WTC11 (cell line): ENCODE measurements around the gene GDPD2. TPM values are rescaled to one million over a fixed set of nuclear protein-coding genes. Genes with fewer than 3 reads are reported as not detected.

Source experiments
- ATAC-seq: fragments of 200-7000 bp; cut with Tn5 transposase; 2 replicates; pipeline ENCODE4 v1.10.0; 2021; ENCODE audit warnings: mild to moderate bottlenecking, moderate library complexity
- CTCF ChIA-PET: fragments of 300-600 bp; sonication (Branson Sonifier 250); formaldehyde crosslinking; loops from one replicate; lab custom pipeline; 2021; ENCODE audit warnings: antibody characterized with exemption; lab: Charles Lee
- POLR2A ChIA-PET: fragments of 350-600 bp; sonication (Branson Sonifier 250); formaldehyde crosslinking; loops from one replicate; lab custom pipeline; 2021; ENCODE audit warnings: antibody characterized with exemption; lab: Charles Lee
- DNase-seq: peaks from one replicate; pipeline ENCODE4 v3.0.0; 2021; ENCODE audit warnings: low spot score
- H3K27ac Mint-ChIP-seq: 2 replicates; pipeline ENCODE4 v1.8.0; 2021; ENCODE audit warnings: mixed read lengths
- H3K27me3 Mint-ChIP-seq: 2 replicates; pipeline ENCODE4 v1.8.0; 2021; ENCODE audit warnings: low read depth, mild to moderate bottlenecking, moderate library complexity, mixed read lengths
- H3K36me3 Mint-ChIP-seq: 2 replicates; pipeline ENCODE4 v1.8.0; 2021; ENCODE audit warnings: mixed read lengths
- H3K4me1 Mint-ChIP-seq: 2 replicates; pipeline ENCODE4 v1.8.0; 2022; ENCODE audit warnings: mixed read lengths
- H3K4me3 Mint-ChIP-seq: 2 replicates; pipeline ENCODE4 v1.8.0; 2021; ENCODE audit warnings: mild to moderate bottlenecking, moderate library complexity, mixed read lengths
- H3K9me3 Mint-ChIP-seq: 2 replicates; pipeline ENCODE4 v1.8.0; 2021; ENCODE audit warnings: mixed read lengths
- CBFB ChIP-seq: sonication (generic); formaldehyde crosslinking; IDR thresholded peaks from 2 replicates; pipeline ENCODE4 v1.8.1; 2022; ENCODE audit warnings: mild to moderate bottlenecking, low read depth, missing genetic modification reagents
- CREM ChIP-seq: sonication (generic); formaldehyde crosslinking; IDR thresholded peaks from 2 replicates; pipeline ENCODE4 v1.8.1; 2022; ENCODE audit warnings: mild to moderate bottlenecking, missing genetic modification reagents, moderate library complexity
- ELF4 ChIP-seq: sonication (generic); formaldehyde crosslinking; IDR thresholded peaks from 2 replicates; pipeline ENCODE4 v1.8.1; 2022; ENCODE audit warnings: low read depth, mild to moderate bottlenecking, moderate library complexity, missing genetic modification reagents
- EMX1 ChIP-seq: fragments of 250-450 bp; sonication (Bioruptor Pico); IDR thresholded peaks from 2 replicates; pipeline ENCODE4 v1.8.0; 2021; ENCODE audit warnings: mild to moderate bottlenecking
- ESRRA ChIP-seq: sonication (generic); formaldehyde crosslinking; IDR thresholded peaks from 2 replicates; pipeline ENCODE4 v1.8.1; 2022; ENCODE audit warnings: mild to moderate bottlenecking, missing genetic modification reagents, borderline replicate concordance
- GABPB1 ChIP-seq: sonication (generic); formaldehyde crosslinking; IDR thresholded peaks from 2 replicates; pipeline ENCODE4 v1.8.1; 2023; ENCODE audit warnings: mild to moderate bottlenecking, missing genetic modification reagents
- GTF2I ChIP-seq: fragments of 250-450 bp; sonication (Bioruptor Pico); conservative IDR thresholded peaks from 2 replicates; pipeline ENCODE4 v1.4.0; 2021; ENCODE audit warnings: mild to moderate bottlenecking
- MXD4 ChIP-seq: fragments of 250-450 bp; sonication (Bioruptor Pico); IDR thresholded peaks from 2 replicates; pipeline ENCODE4 v1.8.0; 2021; ENCODE audit warnings: mild to moderate bottlenecking, moderate library complexity, borderline replicate concordance
- NFATC4 ChIP-seq: fragments of 250-450 bp; sonication (Bioruptor Pico); IDR thresholded peaks from 2 replicates; pipeline ENCODE4 v1.9.0; 2021; ENCODE audit warnings: mild to moderate bottlenecking
- SP1 ChIP-seq: sonication (generic); formaldehyde crosslinking; conservative IDR thresholded peaks from 2 replicates; pipeline ENCODE4 v1.8.1; 2022; ENCODE audit warnings: missing genetic modification reagents
- TEAD1 ChIP-seq: sonication (generic); formaldehyde crosslinking; IDR thresholded peaks from 2 replicates; pipeline ENCODE4 v1.8.0; 2022; ENCODE audit warnings: mild to moderate bottlenecking, missing genetic modification reagents
- ZNF138 ChIP-seq: sonication (generic); formaldehyde crosslinking; conservative IDR thresholded peaks from 2 replicates; pipeline ENCODE4 v1.8.1; 2022; ENCODE audit warnings: mild to moderate bottlenecking, moderate library complexity, missing genetic modification reagents
- total RNA-seq: library from RNA; stranded (reverse); gene quantifications from 3 replicates; pipeline ENCODE4 v1.2.3, GENCODE V29; 2021
- TF ChIP-seq, protein P1 (sequence below): fragments of 250-450 bp; sonication (Bioruptor Pico); IDR thresholded peaks from 2 replicates; pipeline ENCODE4 v1.9.0; 2021; ENCODE audit warnings: moderate library complexity, mild to moderate bottlenecking, inconsistent platforms, borderline replicate concordance
- TF ChIP-seq, protein P2 (sequence below): sonication (generic); formaldehyde crosslinking; IDR thresholded peaks from 2 replicates; pipeline ENCODE4 v1.8.0; 2022; ENCODE audit warnings: mild to moderate bottlenecking, missing genetic modification reagents
- TF ChIP-seq, protein P3 (sequence below): sonication (generic); formaldehyde crosslinking; IDR thresholded peaks from 2 replicates; pipeline ENCODE4 v1.8.0; 2023; ENCODE audit warnings: missing genetic modification reagents, mild to moderate bottlenecking, borderline replicate concordance
- TF ChIP-seq, protein P4 (sequence below): fragments of 200-600 bp; IDR thresholded peaks from 2 replicates; pipeline ENCODE4 v1.8.0; 2022; ENCODE audit warnings: antibody characterized with exemption
- TF ChIP-seq, protein P5 (sequence below): sonication (generic); formaldehyde crosslinking; IDR thresholded peaks from 2 replicates; pipeline ENCODE4 v1.8.1; 2023; ENCODE audit warnings: mild to moderate bottlenecking, moderate library complexity, missing genetic modification reagents

The GDPD2 gene
- total RNA-seq, 1 experiment from 2014 or later = 7.0 TPM

DNA sequence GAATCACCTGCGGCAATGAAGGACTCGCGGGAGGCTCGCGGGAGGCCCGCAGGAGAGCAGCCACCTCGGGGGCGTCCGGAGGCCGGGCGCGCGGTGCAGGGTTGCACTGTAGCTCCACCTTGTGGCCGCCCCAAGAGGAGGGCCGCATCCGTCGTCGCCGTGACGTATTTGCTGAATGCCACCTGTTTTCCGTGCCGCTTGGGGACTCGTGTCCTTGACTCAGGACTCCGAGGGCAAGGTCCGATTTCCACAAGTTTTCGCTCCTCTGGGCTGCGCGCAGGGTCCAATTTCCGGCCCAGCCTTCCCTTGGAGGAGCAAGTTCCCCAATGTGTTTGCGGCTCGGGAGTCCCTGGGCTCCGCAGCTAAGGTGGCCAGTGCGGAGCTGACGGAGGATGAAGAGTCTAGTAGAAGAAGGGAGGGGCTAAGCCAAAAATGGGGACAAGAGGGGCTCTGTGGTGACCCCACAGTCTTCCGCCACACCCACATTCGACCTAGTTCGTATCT lies 10.8 kb downstream of the GDPD2 start:
- peak; percentile 68 for ATAC-seq
- peaks cover 16% of the 10 kb centered on the region for H3K4me1 Mint-ChIP-seq
- H3K36me3 Mint-ChIP-seq = peaks cover 5% of the 10 kb centered on the region; the same call in 1 of the 2 replicates
- no peaks in the 10 kb centered on the region for H3K9me3 Mint-ChIP-seq
- TF ChIP-seq, protein P1, sequence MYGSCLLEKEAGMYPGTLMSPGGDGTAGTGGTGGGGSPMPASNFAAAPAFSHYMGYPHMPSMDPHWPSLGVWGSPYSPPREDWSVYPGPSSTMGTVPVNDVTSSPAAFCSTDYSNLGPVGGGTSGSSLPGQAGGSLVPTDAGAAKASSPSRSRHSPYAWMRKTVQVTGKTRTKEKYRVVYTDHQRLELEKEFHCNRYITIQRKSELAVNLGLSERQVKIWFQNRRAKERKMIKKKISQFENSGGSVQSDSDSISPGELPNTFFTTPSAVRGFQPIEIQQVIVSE (CRISPR knock-in tag) = no peak
- TF ChIP-seq, protein P2, sequence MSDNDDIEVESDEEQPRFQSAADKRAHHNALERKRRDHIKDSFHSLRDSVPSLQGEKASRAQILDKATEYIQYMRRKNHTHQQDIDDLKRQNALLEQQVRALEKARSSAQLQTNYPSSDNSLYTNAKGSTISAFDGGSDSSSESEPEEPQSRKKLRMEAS (CRISPR knock-in tag) = peak; percentile 53; the same call in 1 of the 2 replicates
- peak; percentile 25; the same call in 1 of the 2 replicates for TF ChIP-seq ESRRA (CRISPR knock-in tag)
- TF ChIP-seq EMX1 (CRISPR knock-in tag) = no peak
- no peak for TF ChIP-seq ELF4 (CRISPR knock-in tag)
- TF ChIP-seq, protein P3, sequence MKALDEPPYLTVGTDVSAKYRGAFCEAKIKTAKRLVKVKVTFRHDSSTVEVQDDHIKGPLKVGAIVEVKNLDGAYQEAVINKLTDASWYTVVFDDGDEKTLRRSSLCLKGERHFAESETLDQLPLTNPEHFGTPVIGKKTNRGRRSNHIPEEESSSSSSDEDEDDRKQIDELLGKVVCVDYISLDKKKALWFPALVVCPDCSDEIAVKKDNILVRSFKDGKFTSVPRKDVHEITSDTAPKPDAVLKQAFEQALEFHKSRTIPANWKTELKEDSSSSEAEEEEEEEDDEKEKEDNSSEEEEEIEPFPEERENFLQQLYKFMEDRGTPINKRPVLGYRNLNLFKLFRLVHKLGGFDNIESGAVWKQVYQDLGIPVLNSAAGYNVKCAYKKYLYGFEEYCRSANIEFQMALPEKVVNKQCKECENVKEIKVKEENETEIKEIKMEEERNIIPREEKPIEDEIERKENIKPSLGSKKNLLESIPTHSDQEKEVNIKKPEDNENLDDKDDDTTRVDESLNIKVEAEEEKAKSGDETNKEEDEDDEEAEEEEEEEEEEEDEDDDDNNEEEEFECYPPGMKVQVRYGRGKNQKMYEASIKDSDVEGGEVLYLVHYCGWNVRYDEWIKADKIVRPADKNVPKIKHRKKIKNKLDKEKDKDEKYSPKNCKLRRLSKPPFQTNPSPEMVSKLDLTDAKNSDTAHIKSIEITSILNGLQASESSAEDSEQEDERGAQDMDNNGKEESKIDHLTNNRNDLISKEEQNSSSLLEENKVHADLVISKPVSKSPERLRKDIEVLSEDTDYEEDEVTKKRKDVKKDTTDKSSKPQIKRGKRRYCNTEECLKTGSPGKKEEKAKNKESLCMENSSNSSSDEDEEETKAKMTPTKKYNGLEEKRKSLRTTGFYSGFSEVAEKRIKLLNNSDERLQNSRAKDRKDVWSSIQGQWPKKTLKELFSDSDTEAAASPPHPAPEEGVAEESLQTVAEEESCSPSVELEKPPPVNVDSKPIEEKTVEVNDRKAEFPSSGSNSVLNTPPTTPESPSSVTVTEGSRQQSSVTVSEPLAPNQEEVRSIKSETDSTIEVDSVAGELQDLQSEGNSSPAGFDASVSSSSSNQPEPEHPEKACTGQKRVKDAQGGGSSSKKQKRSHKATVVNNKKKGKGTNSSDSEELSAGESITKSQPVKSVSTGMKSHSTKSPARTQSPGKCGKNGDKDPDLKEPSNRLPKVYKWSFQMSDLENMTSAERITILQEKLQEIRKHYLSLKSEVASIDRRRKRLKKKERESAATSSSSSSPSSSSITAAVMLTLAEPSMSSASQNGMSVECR (CRISPR knock-in tag) = peak; percentile 33; the same call in 1 of the 2 replicates
- no peak for TF ChIP-seq ZNF138 (CRISPR knock-in tag)
- TF ChIP-seq NFATC4 (CRISPR knock-in tag) = no peak
- TF ChIP-seq CREM = peak; percentile 72; the same call in 1 of the 2 replicates
- 0 out of 2 replicates have a peak, but pooled peaks have one; percentile 43 for TF ChIP-seq SP1
- no peak for TF ChIP-seq TEAD1 (CRISPR knock-in tag)
- no peak for TF ChIP-seq CBFB
- TF ChIP-seq GTF2I (CRISPR knock-in tag) = no peak
- TF ChIP-seq, protein P4, sequence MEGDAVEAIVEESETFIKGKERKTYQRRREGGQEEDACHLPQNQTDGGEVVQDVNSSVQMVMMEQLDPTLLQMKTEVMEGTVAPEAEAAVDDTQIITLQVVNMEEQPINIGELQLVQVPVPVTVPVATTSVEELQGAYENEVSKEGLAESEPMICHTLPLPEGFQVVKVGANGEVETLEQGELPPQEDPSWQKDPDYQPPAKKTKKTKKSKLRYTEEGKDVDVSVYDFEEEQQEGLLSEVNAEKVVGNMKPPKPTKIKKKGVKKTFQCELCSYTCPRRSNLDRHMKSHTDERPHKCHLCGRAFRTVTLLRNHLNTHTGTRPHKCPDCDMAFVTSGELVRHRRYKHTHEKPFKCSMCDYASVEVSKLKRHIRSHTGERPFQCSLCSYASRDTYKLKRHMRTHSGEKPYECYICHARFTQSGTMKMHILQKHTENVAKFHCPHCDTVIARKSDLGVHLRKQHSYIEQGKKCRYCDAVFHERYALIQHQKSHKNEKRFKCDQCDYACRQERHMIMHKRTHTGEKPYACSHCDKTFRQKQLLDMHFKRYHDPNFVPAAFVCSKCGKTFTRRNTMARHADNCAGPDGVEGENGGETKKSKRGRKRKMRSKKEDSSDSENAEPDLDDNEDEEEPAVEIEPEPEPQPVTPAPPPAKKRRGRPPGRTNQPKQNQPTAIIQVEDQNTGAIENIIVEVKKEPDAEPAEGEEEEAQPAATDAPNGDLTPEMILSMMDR = peak; percentile 59
- 0 out of 2 replicates have a peak, but pooled peaks have one; percentile 20 for TF ChIP-seq GABPB1 (CRISPR knock-in tag)
- no peak for TF ChIP-seq MXD4 (CRISPR knock-in tag)
- TF ChIP-seq, protein P5, sequence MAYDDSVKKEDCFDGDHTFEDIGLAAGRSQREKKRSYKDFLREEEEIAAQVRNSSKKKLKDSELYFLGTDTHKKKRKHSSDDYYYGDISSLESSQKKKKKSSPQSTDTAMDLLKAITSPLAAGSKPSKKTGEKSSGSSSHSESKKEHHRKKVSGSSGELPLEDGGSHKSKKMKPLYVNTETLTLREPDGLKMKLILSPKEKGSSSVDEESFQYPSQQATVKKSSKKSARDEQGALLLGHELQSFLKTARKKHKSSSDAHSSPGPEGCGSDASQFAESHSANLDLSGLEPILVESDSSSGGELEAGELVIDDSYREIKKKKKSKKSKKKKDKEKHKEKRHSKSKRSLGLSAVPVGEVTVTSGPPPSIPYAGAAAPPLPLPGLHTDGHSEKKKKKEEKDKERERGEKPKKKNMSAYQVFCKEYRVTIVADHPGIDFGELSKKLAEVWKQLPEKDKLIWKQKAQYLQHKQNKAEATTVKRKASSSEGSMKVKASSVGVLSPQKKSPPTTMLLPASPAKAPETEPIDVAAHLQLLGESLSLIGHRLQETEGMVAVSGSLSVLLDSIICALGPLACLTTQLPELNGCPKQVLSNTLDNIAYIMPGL (CRISPR knock-in tag) = 0 out of 2 replicates have a peak, but pooled peaks have one; percentile 45
- TF ChIP-seq, all 79 proteins: peak for 8
- H3K27ac Mint-ChIP-seq = peak overlapping the region; percentile 96
- peak overlapping the region; percentile 91 for H3K4me3 Mint-ChIP-seq
- H3K27me3 Mint-ChIP-seq = peaks cover 10% of the 10 kb centered on the region
- ChIA-PET POLR2A (interaction anchor here (1.1 to 3.8 kb wide), 2 partner anchors 10 to 11 kb away, joined by 4 to 20 read pairs; partner anchors contain the start of genes DLG3 and GDPD2), CTCF (interaction anchor here (0.6 to 5.1 kb wide), 6 partner anchors 10 to 231 kb away, joined by 3 to 94 read pairs (median 7); partner anchors contain the start of genes DLG3 and GDPD2)
- DNase-seq = peak; percentile 78
